Lower lobe of right lung (tissue), 2 donors: ENCODE data around the gene FOXP1. TPM values are rescaled to one million over a fixed set of nuclear protein-coding genes. Genes with fewer than 3 reads are reported as not detected.

Experiments
- ATAC-seq, 2 donors: fragments of 200-7000 bp; cut with Tn5 transposase; one replicate each; pipeline ENCODE4 v1.9.1; 2020 to 2022; ENCODE audit warnings: mild to moderate bottlenecking in 2 of 2, moderate library complexity in 2 of 2
- DNase-seq: peaks from one replicate; pipeline ENCODE4 v3.0.0-alpha.2; 2020
- H3K27ac ChIP-seq: fragments of 200-600 bp; one replicate; pipeline ENCODE4 v1.8.0; 2022
- H3K27me3 ChIP-seq: fragments of 200-600 bp; one replicate; pipeline ENCODE4 v1.8.0; 2022; ENCODE audit warnings: low read depth
- H3K36me3 ChIP-seq: fragments of 200-600 bp; one replicate; pipeline ENCODE4 v1.8.0; 2022; ENCODE audit warnings: mild to moderate bottlenecking
- H3K4me1 ChIP-seq: fragments of 200-600 bp; one replicate; pipeline ENCODE4 v1.8.0; 2022
- H3K4me3 ChIP-seq: fragments of 200-600 bp; one replicate; pipeline ENCODE4 v1.8.0; 2022; ENCODE audit warnings: mild to moderate bottlenecking
- H3K9me3 ChIP-seq: fragments of 200-600 bp; one replicate; pipeline ENCODE4 v1.8.0; 2022
- intact Hi-C: fragments of 100-400 bp; cut with DNase I; formaldehyde crosslinking; loops from one replicate; pipeline ENCODE4 v1.11.0; 2022
- total RNA-seq: library from RNA; stranded (reverse); fragmentation: NEBNext Ultra II Directional; extraction: Animal tissue kit (Norgen Biotek cat#: 25700); gene quantifications from one replicate; pipeline ENCODE4 v1.2.1, GENCODE V29; 2021
- TF ChIP-seq, protein P1 (sequence below): fragments of 200-600 bp; IDR thresholded peaks from one replicate; pipeline ENCODE4 v1.8.0; 2022; ENCODE audit warnings: antibody characterized with exemption, mild to moderate bottlenecking
- donor health status: DM: no; HTN: yes; CAD: no; lungs with severe emphysema.

The FOXP1 gene
- total RNA-seq, 1 donor from 2014 or later = 138 TPM

DNA sequence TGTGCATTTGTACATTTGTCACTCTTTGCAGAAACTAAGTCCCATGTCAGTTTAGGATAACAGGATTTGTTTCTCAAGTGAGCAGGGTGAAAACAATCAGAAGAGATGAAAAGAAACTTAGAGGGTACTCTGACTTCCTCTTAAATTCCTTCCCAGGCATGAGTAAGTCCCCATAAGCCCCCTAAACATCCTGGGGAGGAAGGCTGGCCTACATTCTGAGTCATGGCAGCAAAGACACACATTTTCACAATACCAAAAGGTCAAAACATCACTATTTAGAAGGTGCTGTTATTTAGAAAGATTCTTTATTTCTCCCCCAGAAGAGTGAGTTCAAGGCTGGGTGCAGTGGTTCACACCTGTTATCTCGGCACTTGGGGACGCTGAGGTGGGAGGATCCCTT, 7.6 kb upstream of the FOXP1 start:
- intact Hi-C loops = no loop called here
- no peak overlapping the region for H3K27ac ChIP-seq
- no peaks in the 10 kb centered on the region for H3K36me3 ChIP-seq
- no peak overlapping the region for H3K4me3 ChIP-seq
- TF ChIP-seq, protein P1, sequence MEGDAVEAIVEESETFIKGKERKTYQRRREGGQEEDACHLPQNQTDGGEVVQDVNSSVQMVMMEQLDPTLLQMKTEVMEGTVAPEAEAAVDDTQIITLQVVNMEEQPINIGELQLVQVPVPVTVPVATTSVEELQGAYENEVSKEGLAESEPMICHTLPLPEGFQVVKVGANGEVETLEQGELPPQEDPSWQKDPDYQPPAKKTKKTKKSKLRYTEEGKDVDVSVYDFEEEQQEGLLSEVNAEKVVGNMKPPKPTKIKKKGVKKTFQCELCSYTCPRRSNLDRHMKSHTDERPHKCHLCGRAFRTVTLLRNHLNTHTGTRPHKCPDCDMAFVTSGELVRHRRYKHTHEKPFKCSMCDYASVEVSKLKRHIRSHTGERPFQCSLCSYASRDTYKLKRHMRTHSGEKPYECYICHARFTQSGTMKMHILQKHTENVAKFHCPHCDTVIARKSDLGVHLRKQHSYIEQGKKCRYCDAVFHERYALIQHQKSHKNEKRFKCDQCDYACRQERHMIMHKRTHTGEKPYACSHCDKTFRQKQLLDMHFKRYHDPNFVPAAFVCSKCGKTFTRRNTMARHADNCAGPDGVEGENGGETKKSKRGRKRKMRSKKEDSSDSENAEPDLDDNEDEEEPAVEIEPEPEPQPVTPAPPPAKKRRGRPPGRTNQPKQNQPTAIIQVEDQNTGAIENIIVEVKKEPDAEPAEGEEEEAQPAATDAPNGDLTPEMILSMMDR = no peak
- peaks cover 7% of the 10 kb centered on the region for H3K4me1 ChIP-seq
- ATAC-seq = no peak
- DNase-seq = no peak
- H3K9me3 ChIP-seq = no peaks in the 10 kb centered on the region
- no peaks in the 10 kb centered on the region for H3K27me3 ChIP-seq

DNA sequence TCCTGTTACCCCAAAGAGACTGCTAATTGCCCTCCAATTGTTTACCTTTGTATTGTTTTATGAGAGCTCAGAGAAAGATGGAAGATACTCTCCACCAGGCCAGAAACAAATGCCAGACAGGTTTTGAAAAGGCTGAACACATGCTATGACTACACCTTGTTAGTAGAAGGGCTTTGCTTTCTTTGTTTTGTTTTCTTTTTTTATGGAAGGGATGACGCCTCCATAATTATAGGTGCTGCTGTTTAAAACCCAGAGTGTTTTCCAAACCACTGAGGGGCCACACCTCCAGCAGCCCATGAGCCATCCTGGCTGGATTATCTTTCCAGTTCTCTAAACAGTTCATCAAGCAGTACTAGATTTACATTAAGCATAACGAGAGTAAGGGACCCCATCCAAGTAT, 5.6 kb upstream of the FOXP1 start:
- intact Hi-C loops = no loop called here
- Histone ChIP-seq H3K4me3 (no peak overlapping the region), H3K27ac (no peak overlapping the region), H3K36me3 (no peaks in the 10 kb centered on the region), H3K9me3 (no peaks in the 10 kb centered on the region), H3K4me1 (peaks cover 24% of the 10 kb centered on the region), H3K27me3 (no peaks in the 10 kb centered on the region)
- TF ChIP-seq, protein P1 = no peak
- ATAC-seq = no peak
- no peak for DNase-seq

DNA sequence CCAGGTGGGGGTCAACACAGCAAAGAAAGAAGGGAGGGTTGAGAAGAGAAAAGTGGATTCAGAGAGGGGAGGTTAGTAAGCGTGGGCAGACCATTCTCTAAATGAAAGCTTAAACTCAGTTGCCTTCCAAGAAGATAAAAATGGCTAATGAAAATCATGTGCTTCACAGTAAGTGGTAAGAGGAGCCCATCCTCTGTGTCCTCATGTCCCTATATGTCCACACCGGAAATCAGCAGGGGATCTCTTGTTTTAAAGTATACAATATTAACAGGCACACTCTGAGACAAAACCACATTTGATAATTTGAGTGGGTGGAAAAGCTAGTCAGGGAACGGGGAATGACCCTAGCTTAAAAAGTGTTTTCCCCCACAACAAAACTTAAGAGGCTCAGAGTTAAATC, 4.4 kb upstream of the FOXP1 start:
- no peak overlapping the region for H3K27ac ChIP-seq
- TF ChIP-seq, protein P1 = no peak
- no peak for ATAC-seq
- no peaks in the 10 kb centered on the region for H3K27me3 ChIP-seq
- no peak overlapping the region for H3K4me3 ChIP-seq
- no peaks in the 10 kb centered on the region for H3K9me3 ChIP-seq
- DNase-seq = no peak
- peaks cover 24% of the 10 kb centered on the region for H3K4me1 ChIP-seq
- H3K36me3 ChIP-seq = no peaks in the 10 kb centered on the region
- intact Hi-C loops = no loop called here

DNA sequence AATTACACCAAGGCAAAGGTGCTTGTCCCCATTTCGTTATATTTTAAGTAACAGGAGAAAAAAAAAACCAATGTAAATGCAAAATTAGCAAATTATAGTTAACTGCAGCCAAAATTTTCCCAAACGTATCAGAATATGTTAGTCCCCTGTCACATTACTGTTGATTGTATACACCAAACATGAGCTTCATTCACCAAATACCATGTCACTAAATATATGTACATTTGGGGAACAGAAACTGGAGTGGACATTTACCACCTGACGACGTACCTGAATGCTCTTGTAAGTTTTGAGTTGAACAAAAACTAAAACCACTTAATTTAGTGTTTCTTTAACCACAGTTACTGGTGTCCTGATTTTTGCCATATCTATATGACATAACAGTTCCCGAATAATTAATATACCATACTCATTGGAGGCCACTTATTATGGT, 3.3 kb upstream of the FOXP1 start:
- Histone ChIP-seq H3K27ac (no peak overlapping the region), H3K4me1 (peaks cover 24% of the 10 kb centered on the region), H3K36me3 (no peaks in the 10 kb centered on the region), H3K9me3 (no peaks in the 10 kb centered on the region), H3K4me3 (no peak overlapping the region), H3K27me3 (no peaks in the 10 kb centered on the region)
- intact Hi-C loops = no loop called here
- DNase-seq (no peak), ATAC-seq (no peak)
- TF ChIP-seq, protein P1 = no peak

DNA sequence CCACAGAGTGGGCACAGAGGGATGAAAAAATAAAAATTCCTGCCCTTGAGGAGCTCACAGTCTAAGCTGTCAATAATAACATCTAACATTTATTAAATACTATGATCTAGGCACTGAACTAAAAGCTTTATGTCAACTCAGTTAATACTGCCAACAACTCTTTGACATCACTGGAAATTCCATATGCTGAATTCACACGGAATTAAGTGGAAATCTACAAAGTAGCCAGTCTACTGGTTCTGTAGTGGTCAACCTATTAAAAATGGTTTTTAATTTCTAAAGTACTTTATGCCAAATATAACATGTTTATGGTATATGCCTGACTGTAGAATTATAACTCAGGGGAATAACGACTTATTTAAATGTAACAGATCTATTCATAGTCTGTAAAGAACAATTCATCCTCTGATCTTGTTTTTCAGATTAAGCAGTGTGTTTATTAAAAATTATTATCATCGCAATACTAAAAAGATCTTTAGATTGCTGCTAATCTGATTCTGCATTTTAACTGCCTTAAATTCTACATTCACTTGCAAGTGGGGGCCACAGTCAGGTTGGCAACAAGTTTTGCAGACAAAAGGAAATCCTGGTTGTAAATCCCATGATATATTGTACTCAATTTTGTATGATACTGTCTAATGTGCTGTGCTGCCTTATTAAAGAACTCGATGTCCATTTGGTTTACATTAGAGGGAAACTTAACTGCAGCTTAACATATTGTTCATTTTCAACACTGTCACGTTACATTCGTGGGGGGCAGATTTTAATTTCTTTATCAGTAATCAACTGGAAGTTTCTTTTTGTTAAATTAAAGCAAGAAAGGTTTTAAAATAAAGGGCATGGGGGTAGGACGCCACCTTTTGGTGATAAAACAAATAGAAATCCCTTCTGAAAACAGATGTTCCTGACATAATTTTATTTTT, 2.6 kb upstream of the FOXP1 start:
- peak overlapping the region; percentile 93 for H3K27ac ChIP-seq
- TF ChIP-seq, protein P1 = peak; percentile 66
- H3K4me3 ChIP-seq = no peak overlapping the region
- H3K9me3 ChIP-seq = no peaks in the 10 kb centered on the region
- intact Hi-C loops = no loop called here
- peaks cover 24% of the 10 kb centered on the region for H3K4me1 ChIP-seq
- no peak for ATAC-seq
- no peak for DNase-seq
- no peaks in the 10 kb centered on the region for H3K27me3 ChIP-seq
- H3K36me3 ChIP-seq = no peaks in the 10 kb centered on the region
